Measurements from ENCODE around the gene CAPN13. TPM values are rescaled to one million over a fixed set of nuclear protein-coding genes. Genes with fewer than 3 reads are reported as not detected.
"Not testable (repeated sequence)": the region's sequence is repeated elsewhere in the genome, so short reads cannot be mapped to it uniquely, and the experiment has no call there.

CAPN13 gene
- total RNA-seq, 2 donors from 2014 or later: 1.1 TPM; not detected in 1

DNA sequence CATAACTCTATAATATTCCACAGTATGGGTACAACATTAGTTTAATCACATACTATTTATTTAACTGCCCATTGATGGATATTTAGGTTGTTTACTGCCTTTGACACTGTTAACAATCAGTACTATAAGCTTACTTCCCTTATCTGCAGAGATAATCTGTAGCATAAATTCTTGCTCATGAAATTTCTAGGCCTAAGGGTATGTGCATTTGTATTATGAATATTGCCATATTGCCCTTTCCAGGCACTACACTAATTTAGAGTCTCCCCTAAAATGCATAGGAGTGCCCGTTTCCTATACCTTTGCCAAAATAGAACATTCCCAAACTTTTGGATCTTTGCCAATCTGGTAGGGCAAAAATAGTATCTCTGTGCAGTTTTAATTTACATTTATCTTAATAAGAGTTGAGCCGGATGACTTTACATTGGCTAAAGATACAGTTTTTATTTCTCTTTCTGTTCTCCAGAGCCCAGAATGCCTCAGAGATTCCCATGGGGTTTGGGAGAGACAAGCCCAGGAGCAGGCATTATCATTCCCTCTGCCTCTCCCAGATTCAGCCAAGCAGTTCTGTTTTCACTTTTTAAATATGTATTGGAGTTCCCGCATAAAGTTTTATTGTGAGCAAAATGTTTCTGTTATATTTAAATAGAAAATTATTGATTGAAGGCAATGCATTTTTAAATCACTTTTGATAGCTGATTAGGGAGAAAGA, 102.8 kb downstream of the CAPN13 start:
- DNase-seq (ENCODE audit: low spot score): no peak
- ATAC-seq (ENCODE audit: insufficient number of reproducible peaks, low FRiP score, low read depth): no peak
- TF ChIP-seq, protein P1, sequence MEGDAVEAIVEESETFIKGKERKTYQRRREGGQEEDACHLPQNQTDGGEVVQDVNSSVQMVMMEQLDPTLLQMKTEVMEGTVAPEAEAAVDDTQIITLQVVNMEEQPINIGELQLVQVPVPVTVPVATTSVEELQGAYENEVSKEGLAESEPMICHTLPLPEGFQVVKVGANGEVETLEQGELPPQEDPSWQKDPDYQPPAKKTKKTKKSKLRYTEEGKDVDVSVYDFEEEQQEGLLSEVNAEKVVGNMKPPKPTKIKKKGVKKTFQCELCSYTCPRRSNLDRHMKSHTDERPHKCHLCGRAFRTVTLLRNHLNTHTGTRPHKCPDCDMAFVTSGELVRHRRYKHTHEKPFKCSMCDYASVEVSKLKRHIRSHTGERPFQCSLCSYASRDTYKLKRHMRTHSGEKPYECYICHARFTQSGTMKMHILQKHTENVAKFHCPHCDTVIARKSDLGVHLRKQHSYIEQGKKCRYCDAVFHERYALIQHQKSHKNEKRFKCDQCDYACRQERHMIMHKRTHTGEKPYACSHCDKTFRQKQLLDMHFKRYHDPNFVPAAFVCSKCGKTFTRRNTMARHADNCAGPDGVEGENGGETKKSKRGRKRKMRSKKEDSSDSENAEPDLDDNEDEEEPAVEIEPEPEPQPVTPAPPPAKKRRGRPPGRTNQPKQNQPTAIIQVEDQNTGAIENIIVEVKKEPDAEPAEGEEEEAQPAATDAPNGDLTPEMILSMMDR (IDR thresholded peaks at IDR 0.05): no peak

GRCh38 chr2:30702694-30703093, 104.6 kb downstream of the CAPN13 start:
- no peak for ATAC-seq (ENCODE audit: insufficient number of reproducible peaks, low FRiP score, low read depth)
- H3K4me1 ChIP-seq (ENCODE audit: control insufficient read depth in 1 of 2, low read depth in 2 of 2): peaks cover 0 to 27% of the 10 kb centered on the region in 2 donors
- DNase-seq (ENCODE audit: low spot score): no peak
- H3K36me3 ChIP-seq: no peaks in the 10 kb centered on the region
- TF ChIP-seq, protein P1 (IDR thresholded peaks at IDR 0.05): no peak
- no peak overlapping the region for H3K27ac ChIP-seq
- H3K27me3 ChIP-seq (replicated peaks; ENCODE audit: insufficient read depth): no peaks in the 10 kb centered on the region
- H3K9me3 ChIP-seq: peaks cover 10% of the 10 kb centered on the region
- H3K4me3 ChIP-seq: no peak overlapping the region

More for the DNA sequence above, 102.8 kb downstream of the CAPN13 start:
- Histone ChIP-seq H3K4me3 (no peak overlapping the region), H3K36me3 (no peaks in the 10 kb centered on the region), H3K9me3 (peaks cover 10% of the 10 kb centered on the region), H3K27ac (no peak overlapping the region), H3K27me3 (replicated peaks; ENCODE audit: insufficient read depth) (no peaks in the 10 kb centered on the region), H3K4me1 (ENCODE audit: control insufficient read depth in 1 of 2, low read depth in 2 of 2) (peaks cover 0 to 40% of the 10 kb centered on the region in 2 donors)

- no peaks in the 10 kb centered on the region for H3K36me3 ChIP-seq
- peaks cover 0 to 23% of the 10 kb centered on the region in 2 donors for H3K4me1 ChIP-seq (ENCODE audit: control insufficient read depth in 1 of 2, low read depth in 2 of 2)
- no peak overlapping the region for H3K4me3 ChIP-seq
- no peak for DNase-seq (ENCODE audit: low spot score)
- no peak for ATAC-seq (ENCODE audit: insufficient number of reproducible peaks, low FRiP score, low read depth)
- peaks cover 10% of the 10 kb centered on the region for H3K9me3 ChIP-seq
- no peak overlapping the region for H3K27ac ChIP-seq
- TF ChIP-seq, protein P1 (IDR thresholded peaks at IDR 0.05): no peak
- no peaks in the 10 kb centered on the region for H3K27me3 ChIP-seq (replicated peaks; ENCODE audit: insufficient read depth)
Measured at GRCh38 chr2:30701782-30702181, 105.5 kb downstream of the CAPN13 start.

DNA sequence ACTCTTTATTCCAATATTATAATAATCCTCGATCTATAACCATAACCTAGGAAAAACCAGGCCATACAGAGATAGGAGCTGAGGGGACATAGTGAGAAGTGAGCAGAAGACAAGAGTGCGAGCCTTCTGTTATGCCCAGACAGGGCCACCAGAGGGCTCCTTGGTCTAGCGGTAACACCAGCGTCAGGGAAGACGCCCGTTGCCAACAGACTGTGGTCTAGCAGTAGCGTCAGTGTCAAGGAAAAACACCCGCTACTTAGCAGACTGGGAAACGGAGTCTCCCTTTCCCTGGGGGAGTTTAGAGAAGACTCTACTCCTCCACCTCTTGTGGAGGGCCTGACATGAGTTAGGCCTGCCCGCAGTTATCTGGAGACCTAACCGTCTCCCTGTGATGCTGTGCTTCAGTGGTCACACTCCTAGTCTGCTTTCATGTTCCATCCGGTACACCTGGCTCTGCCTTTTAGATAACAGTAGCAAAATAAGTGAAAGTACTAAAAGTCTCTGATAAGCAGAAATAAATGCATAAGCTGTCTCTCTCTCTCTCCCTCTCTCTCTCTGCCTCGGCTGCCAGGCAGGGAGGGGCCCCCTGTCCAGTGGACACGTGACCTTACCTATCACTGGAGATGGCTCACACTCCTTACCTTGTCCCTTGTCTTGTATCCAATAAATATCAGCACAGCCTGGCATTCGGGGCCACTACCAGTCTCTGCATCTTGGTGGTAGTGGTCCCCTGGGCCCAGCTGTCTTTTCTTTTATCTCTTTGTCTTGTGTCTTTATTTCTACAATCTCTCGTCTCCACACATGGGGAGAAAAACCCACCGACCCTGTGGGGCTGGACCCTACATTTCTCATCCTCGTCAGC, 109.8 kb downstream of the CAPN13 start:
- H3K36me3 ChIP-seq; H3K9me3 ChIP-seq; DNase-seq (ENCODE audit: low spot score); ATAC-seq (ENCODE audit: insufficient number of reproducible peaks, low FRiP score, low read depth); H3K4me3 ChIP-seq; H3K27me3 ChIP-seq (replicated peaks; ENCODE audit: insufficient read depth); H3K27ac ChIP-seq: not testable (repeated sequence)
- H3K4me1 ChIP-seq (ENCODE audit: control insufficient read depth in 1 of 2, low read depth in 2 of 2): peaks cover 17 to 32% of the 10 kb centered on the region in 2 donors

DNA sequence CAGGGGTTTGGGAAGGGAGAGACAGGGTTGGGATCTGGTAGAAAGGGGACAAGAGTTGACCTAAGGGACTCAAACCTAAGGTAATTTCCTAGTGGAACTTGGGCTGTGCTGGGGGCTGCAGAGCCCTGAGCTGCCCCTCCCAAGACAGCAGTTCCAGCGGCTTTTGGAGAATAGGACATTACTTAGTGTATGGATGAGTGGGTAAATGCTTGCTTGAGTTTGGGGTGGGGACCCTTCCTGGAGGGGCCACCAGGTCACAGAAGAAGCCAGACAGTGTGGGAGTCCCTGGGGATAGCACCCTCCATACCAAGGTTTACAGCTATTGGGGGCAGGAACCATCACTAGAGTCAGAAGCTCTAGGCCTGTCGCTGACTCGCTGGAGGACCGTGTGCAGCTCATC, 111.5 kb downstream of the CAPN13 start:
- H3K4me3 ChIP-seq: no peak overlapping the region
- H3K27ac ChIP-seq: peak overlapping the region; percentile 97 to 99
- DNase-seq (ENCODE audit: low spot score) (no peak), ATAC-seq (ENCODE audit: insufficient number of reproducible peaks, low FRiP score, low read depth) (no peak)
- TF ChIP-seq, protein P1 (IDR thresholded peaks at IDR 0.05): no peak
- peaks cover 18 to 47% of the 10 kb centered on the region in 2 donors for H3K4me1 ChIP-seq (ENCODE audit: control insufficient read depth in 1 of 2, low read depth in 2 of 2)
- H3K36me3 ChIP-seq: no peaks in the 10 kb centered on the region
- no peaks in the 10 kb centered on the region for H3K27me3 ChIP-seq (replicated peaks; ENCODE audit: insufficient read depth)
- no peaks in the 10 kb centered on the region for H3K9me3 ChIP-seq

All from thoracic aorta (tissue), 2 donors.